Parathyroid adenoma (tissue), 2 donors: ENCODE results near the gene EME1.
"Not testable (repeated sequence)": the region's sequence is repeated elsewhere in the genome, so short reads cannot be mapped to it uniquely, and the experiment has no call there.

Experiments used
- H2AFZ ChIP-seq: fragments of 300-600 bp; sonication (generic); one replicate; pipeline ENCODE4 v1.7.0; 2017; ENCODE audit warnings: antibody characterized with exemption, mild to moderate bottlenecking
- H3K27ac ChIP-seq: fragments of 300-600 bp; sonication (generic); one replicate; pipeline ENCODE4 v1.7.0; 2017
- H3K27me3 ChIP-seq: fragments of 300-600 bp; sonication (generic); one replicate; pipeline ENCODE4 v1.7.0; 2017; ENCODE audit warnings: low read length; ENCODE audit not compliant: control insufficient read depth, insufficient read depth
- H3K36me3 ChIP-seq: fragments of 300-600 bp; sonication (generic); one replicate; pipeline ENCODE4 v1.7.0; 2017; ENCODE audit warnings: low read length; ENCODE audit not compliant: control insufficient read depth, insufficient read depth
- H3K4me1 ChIP-seq: fragments of 300-600 bp; sonication (generic); one replicate; pipeline ENCODE4 v1.7.0; 2017; ENCODE audit warnings: control low read depth
- H3K4me2 ChIP-seq: fragments of 300-600 bp; sonication (generic); one replicate; pipeline ENCODE4 v1.7.0; 2017; ENCODE audit warnings: low read length
- H3K4me3 ChIP-seq: fragments of 300-600 bp; sonication (generic); one replicate; pipeline ENCODE4 v1.7.0; 2017; ENCODE audit warnings: low read depth, low read length
- H3K79me2 ChIP-seq: fragments of 300-600 bp; sonication (generic); one replicate; pipeline ENCODE4 v1.7.0; 2017; ENCODE audit warnings: control low read depth
- H3K9ac ChIP-seq: fragments of 300-600 bp; sonication (generic); one replicate; pipeline ENCODE4 v1.7.0; 2017; ENCODE audit warnings: mild to moderate bottlenecking
- H3K9me3 ChIP-seq: fragments of 300-600 bp; sonication (generic); one replicate; pipeline ENCODE4 v1.7.0; 2017; ENCODE audit warnings: low read length; ENCODE audit not compliant: control insufficient read depth
- TF ChIP-seq, protein P1 (sequence below): fragments of 300-600 bp; sonication (generic); IDR thresholded peaks from one replicate; pipeline ENCODE4 v1.7.0; 2017; ENCODE audit warnings: antibody characterized with exemption, mild to moderate bottlenecking
- donor health status: primary hyperparathyroidism.

EME1 gene

DNA sequence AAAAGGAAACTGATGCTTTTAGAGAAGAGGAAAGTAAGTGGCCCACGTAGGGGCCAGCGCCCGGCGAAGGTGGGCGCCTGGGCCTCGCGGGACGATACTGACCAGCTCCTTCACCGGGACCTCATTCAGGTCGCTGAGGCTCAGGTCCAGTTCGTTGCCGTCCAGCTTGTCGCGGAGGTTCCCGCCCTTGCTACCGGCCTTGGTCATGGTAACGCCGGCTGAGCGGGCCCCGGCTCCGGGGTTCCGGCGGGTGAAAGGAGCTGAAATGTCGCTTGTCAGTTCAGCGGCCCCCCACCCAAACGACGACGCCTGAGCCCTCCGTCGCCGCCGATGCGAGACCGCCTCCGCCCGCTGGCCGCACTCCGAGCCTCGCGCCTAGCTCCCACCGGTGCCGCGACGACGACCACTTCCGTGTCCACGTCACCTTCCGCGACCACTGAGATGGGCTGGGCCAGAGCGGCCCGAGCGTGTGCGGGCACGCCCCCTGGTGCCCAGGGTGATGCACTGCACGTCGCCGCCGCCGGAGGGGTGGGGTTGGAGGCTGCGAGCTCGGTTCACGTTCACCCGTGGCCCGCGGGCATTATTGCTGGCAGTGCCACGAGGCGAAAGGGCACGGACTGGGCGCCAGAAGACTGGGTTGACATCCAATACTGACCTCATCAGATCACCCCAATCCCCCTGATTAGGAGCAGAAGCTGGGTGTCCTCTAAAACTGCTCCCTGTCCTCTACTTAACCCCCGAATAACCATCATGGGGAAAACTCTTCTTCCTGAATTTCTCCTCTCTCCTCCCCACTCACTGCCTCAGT is 24.3 kb downstream of the EME1 start, which contains the start of gene LRRC59:
Gene LRRC59, minus strand, starts transcription at position 413 of the 808 bp plus-strand sequence. Its CDS starts 206 bp downstream, at position 207.
- Histone ChIP-seq H3K27me3 (no peaks in the 10 kb centered on the region), H3K27ac (peak within 1 kb of the TSS; percentile 37), H3K36me3 (no peaks in the 10 kb centered on the region), H3K9me3 (no peaks in the 10 kb centered on the region), H3K79me2 (peaks cover 12% of the 10 kb centered on the region), H3K4me2 (peak within 1 kb of the TSS; percentile 63), H3K4me1 (peaks cover 3% of the 10 kb centered on the region), H2AFZ (peak within 1 kb of the TSS; percentile 77), H3K9ac (peak within 1 kb of the TSS; percentile 33), H3K4me3 (peak within 1 kb of the TSS; percentile 63)
- TF ChIP-seq, protein P1, sequence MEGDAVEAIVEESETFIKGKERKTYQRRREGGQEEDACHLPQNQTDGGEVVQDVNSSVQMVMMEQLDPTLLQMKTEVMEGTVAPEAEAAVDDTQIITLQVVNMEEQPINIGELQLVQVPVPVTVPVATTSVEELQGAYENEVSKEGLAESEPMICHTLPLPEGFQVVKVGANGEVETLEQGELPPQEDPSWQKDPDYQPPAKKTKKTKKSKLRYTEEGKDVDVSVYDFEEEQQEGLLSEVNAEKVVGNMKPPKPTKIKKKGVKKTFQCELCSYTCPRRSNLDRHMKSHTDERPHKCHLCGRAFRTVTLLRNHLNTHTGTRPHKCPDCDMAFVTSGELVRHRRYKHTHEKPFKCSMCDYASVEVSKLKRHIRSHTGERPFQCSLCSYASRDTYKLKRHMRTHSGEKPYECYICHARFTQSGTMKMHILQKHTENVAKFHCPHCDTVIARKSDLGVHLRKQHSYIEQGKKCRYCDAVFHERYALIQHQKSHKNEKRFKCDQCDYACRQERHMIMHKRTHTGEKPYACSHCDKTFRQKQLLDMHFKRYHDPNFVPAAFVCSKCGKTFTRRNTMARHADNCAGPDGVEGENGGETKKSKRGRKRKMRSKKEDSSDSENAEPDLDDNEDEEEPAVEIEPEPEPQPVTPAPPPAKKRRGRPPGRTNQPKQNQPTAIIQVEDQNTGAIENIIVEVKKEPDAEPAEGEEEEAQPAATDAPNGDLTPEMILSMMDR = peak; percentile 98

DNA sequence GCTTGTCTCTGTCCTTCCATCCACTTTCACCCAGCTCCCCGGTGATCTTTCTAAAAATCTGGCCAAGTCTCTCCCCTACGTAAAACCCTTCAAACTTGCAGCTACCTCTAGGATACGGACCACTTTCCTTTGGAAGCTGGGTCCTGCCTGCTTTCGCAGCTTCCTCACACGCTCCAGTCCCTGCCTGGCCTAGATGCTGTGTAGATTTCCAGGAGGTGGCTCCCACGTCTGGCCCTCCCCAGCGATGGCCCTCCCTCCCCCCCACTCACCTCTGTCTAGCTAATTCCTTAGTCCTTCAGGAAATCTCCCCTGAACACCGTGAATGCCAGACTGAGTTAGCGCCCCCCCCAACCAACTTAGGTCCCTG is 24.9 kb downstream of the EME1 start:
- Histone ChIP-seq H2AFZ (peak overlapping the region; percentile 77), H3K9me3 (no peaks in the 10 kb centered on the region), H3K4me2 (peak overlapping the region; percentile 63), H3K4me3 (peak overlapping the region; percentile 63), H3K27me3 (no peaks in the 10 kb centered on the region), H3K79me2 (peaks cover 12% of the 10 kb centered on the region), H3K9ac (no peak overlapping the region), H3K36me3 (no peaks in the 10 kb centered on the region), H3K27ac (peak overlapping the region; percentile 37), H3K4me1 (peaks cover 3% of the 10 kb centered on the region)
- TF ChIP-seq, protein P1 = no peak

DNA sequence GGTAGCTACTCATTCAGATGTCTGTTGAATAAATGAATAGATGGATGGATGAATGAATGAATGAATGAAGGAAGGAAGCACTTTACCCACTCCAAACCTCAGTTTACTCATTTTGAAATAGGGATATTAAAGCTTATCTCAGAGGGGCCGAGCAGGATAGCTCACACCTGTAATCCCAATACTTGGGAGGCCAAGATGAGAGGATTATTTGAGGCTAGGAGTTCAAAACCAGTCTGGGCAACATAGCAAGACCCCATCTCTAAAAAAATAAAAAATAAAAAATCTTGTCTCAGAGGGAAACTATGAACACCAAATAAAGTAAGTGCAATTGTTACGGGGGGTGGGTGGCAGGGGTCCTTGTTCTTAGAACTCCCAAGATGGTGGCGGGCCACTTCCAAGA is 25.6 kb downstream of the EME1 start:
- H3K36me3 ChIP-seq, H3K27me3 ChIP-seq, H3K9ac ChIP-seq: not testable (repeated sequence)

DNA sequence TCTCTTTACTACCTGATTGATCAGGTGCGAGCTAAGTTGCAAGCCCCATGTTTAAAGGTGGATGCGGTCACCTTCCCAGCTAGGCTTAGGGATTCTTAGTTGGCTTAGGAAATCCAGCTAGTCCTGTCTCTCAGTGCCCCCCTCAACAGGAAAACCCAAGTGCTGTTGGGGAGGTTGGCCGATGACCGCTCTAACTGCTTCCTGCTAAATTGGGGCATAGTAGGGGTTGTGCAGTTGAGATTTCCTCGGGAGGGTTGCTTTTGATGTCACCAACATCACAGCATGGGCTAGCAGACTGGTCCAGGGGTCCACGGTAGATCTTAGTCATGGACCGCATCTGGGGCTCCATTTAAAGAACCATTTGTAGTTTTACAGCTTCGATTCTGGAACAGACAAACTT is 26.6 kb downstream of the EME1 start:
- not testable (repeated sequence) for H3K27ac ChIP-seq, H3K4me2 ChIP-seq, H2AFZ ChIP-seq, H3K9ac ChIP-seq, H3K4me1 ChIP-seq, H3K9me3 ChIP-seq, H3K27me3 ChIP-seq, H3K4me3 ChIP-seq, H3K36me3 ChIP-seq
- peaks cover 12% of the 10 kb centered on the region for H3K79me2 ChIP-seq

More for the DNA sequence above, 25.6 kb downstream of the EME1 start:
- not testable (repeated sequence) for H2AFZ ChIP-seq, H3K27ac ChIP-seq, H3K4me1 ChIP-seq, H3K4me2 ChIP-seq, H3K4me3 ChIP-seq, H3K9me3 ChIP-seq
- peaks cover 12% of the 10 kb centered on the region for H3K79me2 ChIP-seq

DNA sequence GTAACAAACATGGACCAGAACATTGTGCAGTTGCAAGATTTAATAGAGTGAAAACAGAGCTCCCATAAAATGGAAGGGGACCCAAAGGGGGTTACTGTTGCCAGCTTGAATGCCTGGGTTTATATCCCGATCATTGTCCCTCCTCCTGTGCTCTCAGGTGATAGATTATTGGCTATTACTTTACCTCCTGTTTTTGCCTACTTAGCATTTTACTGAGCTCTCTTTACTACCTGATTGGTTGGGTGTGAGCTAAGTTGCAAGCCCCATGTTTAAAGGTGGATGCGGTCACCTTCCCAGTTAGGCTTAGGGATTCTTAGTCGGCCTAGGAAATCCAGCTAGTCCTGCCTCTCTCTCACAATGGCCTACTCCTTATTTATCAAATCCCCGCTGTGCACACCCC is 32.3 kb downstream of the EME1 start:
- not testable (repeated sequence) for H3K4me2 ChIP-seq, H3K9ac ChIP-seq, H3K27me3 ChIP-seq, H3K9me3 ChIP-seq, H3K79me2 ChIP-seq, H3K4me1 ChIP-seq, H3K27ac ChIP-seq, H2AFZ ChIP-seq, H3K4me3 ChIP-seq, H3K36me3 ChIP-seq

DNA sequence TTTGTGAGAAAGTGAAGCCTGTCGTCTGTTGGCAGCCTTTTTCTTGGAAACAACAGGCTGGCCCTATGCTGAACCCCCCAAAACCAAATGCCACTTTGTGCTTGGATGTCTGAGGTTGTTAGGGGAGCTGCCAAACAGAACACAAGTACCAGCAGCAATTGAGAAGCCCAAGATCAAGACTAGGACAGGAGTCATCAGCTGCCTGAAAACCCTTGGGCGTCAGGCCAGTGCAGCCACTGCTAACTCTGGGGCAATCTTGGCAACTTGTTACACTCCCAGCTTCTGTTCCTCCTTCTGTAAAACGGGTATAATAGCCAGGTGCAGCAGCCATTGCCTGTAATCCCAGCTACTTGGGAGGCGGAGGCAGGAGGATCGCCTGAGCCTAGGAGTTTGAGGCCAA is 33.5 kb downstream of the EME1 start:
- Histone ChIP-seq H3K27me3 (no peaks in the 10 kb centered on the region), H3K9me3 (no peaks in the 10 kb centered on the region), H3K4me3 (no peak overlapping the region), H3K4me1 (no peaks in the 10 kb centered on the region), H3K27ac (no peak overlapping the region), H3K4me2 (no peak overlapping the region), H3K36me3 (no peaks in the 10 kb centered on the region), H2AFZ (no peak overlapping the region), H3K79me2 (no peaks in the 10 kb centered on the region), H3K9ac (no peak overlapping the region)
- TF ChIP-seq, protein P1 = no peak
